Left lung (tissue), 10 donors: ENCODE results near the gene CLCA2. TPM values are rescaled to one million over a fixed set of nuclear protein-coding genes. Genes with fewer than 3 reads are reported as not detected.

Experiments used
- ATAC-seq: fragments of 200-7000 bp; cut with Tn5 transposase; one replicate; pipeline ENCODE4 v1.9.1; 2020; ENCODE audit warnings: moderate library complexity
- DNase-seq, 4 donors: peaks; one replicate each; pipeline ENCODE4 v3.0.0-alpha.2; 2013 to 2020
- H3K27ac ChIP-seq, 2 donors: fragments of 200-600 bp; sonication (generic) in 1 of 2; one replicate each; pipeline versions ENCODE4 v1.5.0 to v1.8.0; 2020 to 2021
- H3K27me3 ChIP-seq, 2 donors: fragments of 200-600 bp; sonication (generic) in 1 of 2; one replicate each; pipeline versions ENCODE4 v1.5.0 to v1.8.0; 2020 to 2021
- H3K36me3 ChIP-seq, 2 donors: fragments of 200-600 bp; sonication (generic) in 1 of 2; one replicate each; pipeline versions ENCODE4 v1.5.0 to v1.8.0; 2020 to 2021
- H3K4me1 ChIP-seq, 2 donors: fragments of 200-600 bp; one replicate each; pipeline ENCODE4 v1.8.0; 2021
- H3K4me3 ChIP-seq, 2 donors: fragments of 200-600 bp; sonication (generic) in 1 of 2; one replicate each; pipeline versions ENCODE4 v1.5.0 to v1.8.0; 2020 to 2021; ENCODE audit warnings: mild to moderate bottlenecking in 1 of 2
- H3K9me3 ChIP-seq, 2 donors: fragments of 200-600 bp; sonication (generic) in 1 of 2; one replicate each; pipeline versions ENCODE4 v1.5.0 to v1.8.0; 2020 to 2021
- CTCF ChIP-seq, 2 donors: fragments of 200-600 bp; sonication (generic) in 1 of 2; IDR thresholded peaks; one replicate each; pipeline versions ENCODE4 v1.5.0 to v1.8.0; 2021; ENCODE audit warnings: antibody characterized with exemption in 2 of 2
- intact Hi-C, 2 donors: fragments of 100-400 bp; cut with DNase I; formaldehyde crosslinking; loops; one replicate each; pipeline versions ENCODE4 v1.11.2 to v1.14.2; 2022
- polyA plus RNA-seq, 6 donors: library from polyadenylated mRNA; unstranded; fragments of 120-200 nt; gene quantifications; one replicate each; pipeline ENCODE4 v1.2.1, GENCODE V29; 2013; ENCODE audit not compliant: insufficient read length in 6 of 6
- total RNA-seq, 2 donors: library from RNA; stranded (reverse); fragmentation: NEBNext Ultra II Directional; extraction: Animal tissue kit (Norgen Biotek cat#: 25700); gene quantifications; one replicate each; pipeline ENCODE4 v1.2.1, GENCODE V29; 2021
- donor health status: DM: no; HTN: yes; CAD: no.
- donor health status: DM: no; HTN: no; CAD: no.

The CLCA2 gene
- total and polyA plus RNA-seq, 8 donors, result 0.13 to 0.42 (median 0.16) TPM

- DNase-seq (no peak), ATAC-seq (no peak)
- no peak for TF ChIP-seq CTCF (IDR thresholded peaks at IDR 0.05)
- Histone ChIP-seq H3K4me3 (no peak overlapping the region), H3K4me1 (no peaks in the 10 kb centered on the region), H3K9me3 (no peaks in the 10 kb centered on the region), H3K27me3 (no peaks in the 10 kb centered on the region), H3K36me3 (no peaks in the 10 kb centered on the region), H3K27ac (no peak overlapping the region)
- intact Hi-C loops, result no loop called here
Observed at GRCh38 chr1:86448670-86449069, 24.7 kb downstream of the CLCA2 start.

GRCh38 chr1:86449103-86449502 is 25.1 kb downstream of the CLCA2 start:
- Histone ChIP-seq H3K4me3 (no peak overlapping the region), H3K36me3 (no peaks in the 10 kb centered on the region), H3K4me1 (no peaks in the 10 kb centered on the region), H3K27ac (no peak overlapping the region), H3K9me3 (no peaks in the 10 kb centered on the region), H3K27me3 (no peaks in the 10 kb centered on the region)
- intact Hi-C loops, result no loop called here
- DNase-seq (no peak), ATAC-seq (no peak)
- TF ChIP-seq CTCF (IDR thresholded peaks at IDR 0.05), result no peak

GRCh38 chr1:86450847-86451246 is 26.9 kb downstream of the CLCA2 start:
- Histone ChIP-seq H3K9me3 (no peaks in the 10 kb centered on the region), H3K4me1 (no peaks in the 10 kb centered on the region), H3K27me3 (no peaks in the 10 kb centered on the region), H3K36me3 (no peaks in the 10 kb centered on the region), H3K4me3 (no peak overlapping the region), H3K27ac (no peak overlapping the region)
- DNase-seq, result no peak
- TF ChIP-seq CTCF (IDR thresholded peaks at IDR 0.05), result no peak
- intact Hi-C loops, result no loop called here
- ATAC-seq, result no peak

GRCh38 chr1:86453664-86454063 is 29.7 kb downstream of the CLCA2 start:
- H3K36me3 ChIP-seq, result no peaks in the 10 kb centered on the region
- H3K4me3 ChIP-seq, result no peak overlapping the region
- H3K4me1 ChIP-seq, result no peaks in the 10 kb centered on the region
- no peaks in the 10 kb centered on the region for H3K27me3 ChIP-seq
- H3K27ac ChIP-seq, result no peak overlapping the region
- intact Hi-C loops, result no loop called here
- DNase-seq (no peak), ATAC-seq (no peak)
- no peak for TF ChIP-seq CTCF (IDR thresholded peaks at IDR 0.05)
- no peaks in the 10 kb centered on the region for H3K9me3 ChIP-seq

GRCh38 chr1:86455073-86455472 is 31.1 kb downstream of the CLCA2 start:
- no peak for TF ChIP-seq CTCF (IDR thresholded peaks at IDR 0.05)
- ATAC-seq, result no peak
- intact Hi-C loops, result no loop called here
- Histone ChIP-seq H3K9me3 (no peaks in the 10 kb centered on the region), H3K4me1 (no peaks in the 10 kb centered on the region), H3K27ac (no peak overlapping the region), H3K27me3 (no peaks in the 10 kb centered on the region), H3K4me3 (no peak overlapping the region), H3K36me3 (no peaks in the 10 kb centered on the region)
- DNase-seq, result no peak
